Retinal pigment epithelial cell (primary cell): ENCODE measurements around the gene SDCCAG8.

Source experiments
- DNase-seq: peaks from one replicate; pipeline ENCODE4 v3.0.0-alpha.2; 2010; ENCODE audit warnings: low read depth
- H3K4me3 ChIP-seq: 2 replicates; pipeline ENCODE4 v1.5.1; 2011; ENCODE audit warnings: mild to moderate bottlenecking, low read length, control low read depth, moderate library complexity
- TF ChIP-seq, protein P1 (sequence below): conservative IDR thresholded peaks from 2 replicates; pipeline ENCODE4 v1.5.1; 2011; ENCODE audit warnings: low read depth, low read length, control low read depth, inconsistent platforms

The SDCCAG8 gene

DNA sequence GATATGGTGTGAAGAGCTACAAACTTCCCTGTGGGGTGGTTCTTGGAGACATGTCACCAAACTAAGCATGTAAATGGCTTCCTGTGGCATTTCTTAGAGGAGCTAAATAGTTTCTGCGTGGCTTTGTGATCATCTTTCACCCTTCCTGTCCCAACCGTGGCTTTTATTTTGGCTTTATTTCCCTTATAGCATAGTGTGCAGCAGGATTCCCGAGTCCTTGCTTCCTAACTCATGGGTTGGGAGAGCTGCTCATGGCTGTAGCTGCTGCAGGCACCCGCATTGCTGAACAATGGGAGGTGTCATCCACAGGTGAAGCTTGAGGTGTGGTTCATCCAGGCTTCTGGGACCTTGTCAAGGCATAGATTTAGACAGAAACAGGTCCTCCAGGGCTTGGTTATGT, 192.0 kb downstream of the SDCCAG8 start:
- TF ChIP-seq, protein P1, sequence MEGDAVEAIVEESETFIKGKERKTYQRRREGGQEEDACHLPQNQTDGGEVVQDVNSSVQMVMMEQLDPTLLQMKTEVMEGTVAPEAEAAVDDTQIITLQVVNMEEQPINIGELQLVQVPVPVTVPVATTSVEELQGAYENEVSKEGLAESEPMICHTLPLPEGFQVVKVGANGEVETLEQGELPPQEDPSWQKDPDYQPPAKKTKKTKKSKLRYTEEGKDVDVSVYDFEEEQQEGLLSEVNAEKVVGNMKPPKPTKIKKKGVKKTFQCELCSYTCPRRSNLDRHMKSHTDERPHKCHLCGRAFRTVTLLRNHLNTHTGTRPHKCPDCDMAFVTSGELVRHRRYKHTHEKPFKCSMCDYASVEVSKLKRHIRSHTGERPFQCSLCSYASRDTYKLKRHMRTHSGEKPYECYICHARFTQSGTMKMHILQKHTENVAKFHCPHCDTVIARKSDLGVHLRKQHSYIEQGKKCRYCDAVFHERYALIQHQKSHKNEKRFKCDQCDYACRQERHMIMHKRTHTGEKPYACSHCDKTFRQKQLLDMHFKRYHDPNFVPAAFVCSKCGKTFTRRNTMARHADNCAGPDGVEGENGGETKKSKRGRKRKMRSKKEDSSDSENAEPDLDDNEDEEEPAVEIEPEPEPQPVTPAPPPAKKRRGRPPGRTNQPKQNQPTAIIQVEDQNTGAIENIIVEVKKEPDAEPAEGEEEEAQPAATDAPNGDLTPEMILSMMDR: no peak
- DNase-seq: no peak
- no peak overlapping the region for H3K4me3 ChIP-seq

DNA sequence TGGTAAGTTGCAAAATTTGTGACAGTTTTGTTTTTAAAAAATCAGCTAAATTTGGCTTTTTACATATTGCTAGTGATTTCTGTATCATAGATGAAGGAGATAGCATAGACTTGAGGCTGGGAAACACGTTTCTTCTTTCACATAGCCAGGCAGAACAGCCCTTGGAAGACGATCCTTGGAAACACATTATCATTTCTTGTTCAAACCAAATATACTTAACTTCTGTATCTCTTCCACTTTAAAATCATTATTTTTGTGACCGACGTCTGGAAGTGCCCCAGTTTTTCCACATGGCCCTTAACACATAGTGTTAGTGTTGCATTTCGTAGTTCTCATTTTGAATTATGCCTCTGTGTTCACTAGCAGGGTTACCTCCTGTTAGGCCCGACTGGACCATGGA, 193.5 kb downstream of the SDCCAG8 start:
- DNase-seq: no peak
- TF ChIP-seq, protein P1: no peak
- H3K4me3 ChIP-seq: no peak overlapping the region

DNA sequence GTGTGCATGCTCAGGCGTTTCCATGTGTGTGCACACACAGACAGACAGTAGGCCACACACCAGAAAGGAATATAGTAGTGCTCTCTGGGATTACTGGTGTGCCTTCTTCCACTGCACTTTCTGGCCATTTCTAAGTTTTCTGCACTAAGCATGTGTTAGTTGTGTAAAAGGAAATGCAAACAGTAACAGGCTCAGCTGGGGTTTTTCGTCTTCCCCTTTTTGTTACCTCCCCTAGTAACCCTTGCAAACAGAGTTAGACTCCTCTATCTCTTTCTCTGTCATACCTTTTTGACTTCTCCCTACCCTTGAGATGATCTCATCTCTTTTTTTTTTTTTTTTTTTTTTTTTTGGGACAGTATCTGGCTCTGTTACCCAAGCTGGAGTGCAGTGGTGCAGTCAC, 196.3 kb downstream of the SDCCAG8 start:
- no peak for DNase-seq
- no peak overlapping the region for H3K4me3 ChIP-seq
- TF ChIP-seq, protein P1: no peak

DNA sequence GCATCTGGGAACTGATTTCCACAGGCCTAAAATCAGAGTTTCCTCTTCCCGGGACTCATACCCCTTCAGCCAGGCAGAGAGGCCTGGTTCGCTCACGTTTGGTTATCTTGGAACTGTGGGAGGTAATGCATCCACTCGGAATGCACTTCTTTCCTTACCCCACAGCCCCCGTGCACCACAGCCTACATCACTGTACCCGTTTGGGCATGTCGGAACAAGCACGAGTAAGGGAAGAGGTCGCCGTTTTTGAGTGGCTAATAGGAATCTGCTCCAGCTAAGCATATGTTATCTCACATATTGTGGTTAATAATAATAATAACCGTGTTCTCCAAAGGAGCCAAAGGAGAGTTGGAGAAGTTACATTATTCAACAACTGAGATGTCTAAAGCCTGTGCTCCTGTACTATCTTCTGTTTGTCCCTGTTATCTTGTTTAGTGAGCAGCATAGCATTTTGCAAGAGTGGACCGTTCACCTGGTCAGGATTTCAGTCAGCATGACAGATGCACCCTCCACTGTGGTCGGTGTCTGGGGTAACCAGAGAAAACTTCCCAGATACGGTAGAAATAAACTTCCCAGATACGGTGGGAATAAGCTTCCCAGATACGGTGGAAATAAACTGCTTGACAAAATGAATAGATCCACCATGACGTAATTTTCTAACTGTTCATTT, 198.6 kb downstream of the SDCCAG8 start:
- no peak for DNase-seq
- TF ChIP-seq, protein P1: no peak
- H3K4me3 ChIP-seq: no peak overlapping the region

DNA sequence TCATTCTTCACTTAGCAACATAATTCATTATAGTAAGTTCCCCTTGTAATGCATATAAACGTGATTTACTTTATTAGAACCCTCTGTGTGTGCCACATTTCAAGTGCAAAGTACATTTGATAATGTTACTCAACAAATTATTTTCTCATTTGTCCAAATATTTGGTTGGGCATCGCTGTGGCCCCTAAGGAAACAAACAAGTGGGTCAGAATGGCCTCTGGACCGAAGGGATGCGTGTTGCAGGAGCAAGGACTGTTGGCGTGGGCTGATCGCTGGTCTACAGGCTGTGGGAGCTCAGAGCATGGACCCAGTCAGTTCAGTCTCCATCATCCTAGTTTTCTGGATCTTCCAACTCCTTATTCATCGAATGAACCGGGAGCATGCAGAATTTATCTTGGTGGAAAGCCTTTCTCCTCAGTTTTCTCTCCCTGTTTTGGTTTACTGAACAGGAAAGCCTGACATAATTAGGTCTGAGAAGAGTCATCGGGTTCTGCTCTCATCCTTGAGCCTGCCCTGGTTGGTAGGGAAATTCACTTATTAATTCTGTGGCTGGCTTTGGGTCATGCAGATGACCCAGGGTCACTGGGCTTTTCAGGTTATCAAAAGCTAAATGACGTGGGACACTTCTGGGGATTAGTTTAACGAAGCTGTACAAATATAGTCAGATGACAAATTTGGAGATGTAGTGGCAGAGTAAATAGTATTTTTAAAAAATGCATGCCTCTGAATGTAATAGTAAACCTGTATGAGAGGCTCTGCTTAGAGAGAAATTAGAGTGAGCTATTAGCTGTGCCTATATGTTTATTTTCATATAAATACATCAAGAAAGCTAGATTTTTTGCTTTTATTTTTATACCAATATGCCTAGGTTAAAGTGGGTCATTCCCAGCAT, 200.2 kb downstream of the SDCCAG8 start:
- H3K4me3 ChIP-seq: no peak overlapping the region
- DNase-seq: no peak
- TF ChIP-seq, protein P1: no peak

DNA sequence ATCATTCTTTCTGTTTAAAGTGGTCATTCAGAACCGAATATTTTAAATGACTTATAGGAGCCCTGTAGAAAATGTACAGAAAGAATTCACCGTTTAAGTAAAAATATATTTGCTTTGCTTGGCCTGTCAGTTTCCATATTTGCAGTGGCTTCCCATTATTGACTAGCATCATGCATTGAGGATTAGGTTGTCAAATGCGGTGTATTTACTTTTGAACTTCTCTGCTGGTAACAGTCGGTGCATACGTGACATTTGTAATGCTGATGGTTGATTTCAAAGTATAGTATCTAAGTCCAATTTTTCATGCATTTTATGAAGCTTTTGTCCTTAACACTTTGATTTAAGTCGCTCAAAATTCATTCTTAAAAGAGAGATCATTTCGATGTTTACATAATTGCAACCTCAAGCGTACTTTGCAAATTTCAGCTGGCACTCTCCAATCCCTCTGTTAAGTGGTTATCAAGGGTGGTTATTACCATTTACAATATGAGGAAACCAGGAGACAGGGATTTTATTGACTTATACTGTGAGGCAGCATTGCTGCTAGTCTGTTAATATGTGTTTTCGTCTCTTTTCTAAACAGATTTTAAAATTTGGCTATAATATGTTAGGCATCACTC, 201.6 kb downstream of the SDCCAG8 start:
- TF ChIP-seq, protein P1: no peak
- no peak overlapping the region for H3K4me3 ChIP-seq
- no peak for DNase-seq

DNA sequence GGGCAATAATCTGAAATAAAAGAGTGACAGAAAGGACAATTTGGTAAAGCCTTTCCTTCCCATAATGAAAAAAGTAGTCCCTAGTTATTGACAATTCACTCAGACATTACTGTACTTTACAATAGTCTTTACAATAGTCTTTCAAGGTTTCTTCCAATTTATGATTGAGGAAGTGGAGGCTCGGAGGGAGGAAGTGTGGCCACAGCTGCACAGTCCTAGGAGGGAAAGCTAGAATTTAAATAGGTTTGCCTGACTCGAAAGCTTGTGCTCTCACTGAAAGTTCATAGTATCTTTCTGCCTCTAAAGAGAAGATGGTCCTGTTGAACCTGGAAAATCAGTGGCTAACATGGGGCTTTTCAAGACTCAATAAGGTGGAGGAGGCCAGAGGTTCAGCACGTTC, 203.2 kb downstream of the SDCCAG8 start:
- no peak for DNase-seq
- no peak overlapping the region for H3K4me3 ChIP-seq
- TF ChIP-seq, protein P1: no peak
